Measurements from ENCODE around the gene FSD1. TPM values are rescaled to one million over a fixed set of nuclear protein-coding genes. Genes with fewer than 3 reads are reported as not detected.

The FSD1 gene
- total RNA-seq, 4 donors from 2014 or later: not detected

DNA sequence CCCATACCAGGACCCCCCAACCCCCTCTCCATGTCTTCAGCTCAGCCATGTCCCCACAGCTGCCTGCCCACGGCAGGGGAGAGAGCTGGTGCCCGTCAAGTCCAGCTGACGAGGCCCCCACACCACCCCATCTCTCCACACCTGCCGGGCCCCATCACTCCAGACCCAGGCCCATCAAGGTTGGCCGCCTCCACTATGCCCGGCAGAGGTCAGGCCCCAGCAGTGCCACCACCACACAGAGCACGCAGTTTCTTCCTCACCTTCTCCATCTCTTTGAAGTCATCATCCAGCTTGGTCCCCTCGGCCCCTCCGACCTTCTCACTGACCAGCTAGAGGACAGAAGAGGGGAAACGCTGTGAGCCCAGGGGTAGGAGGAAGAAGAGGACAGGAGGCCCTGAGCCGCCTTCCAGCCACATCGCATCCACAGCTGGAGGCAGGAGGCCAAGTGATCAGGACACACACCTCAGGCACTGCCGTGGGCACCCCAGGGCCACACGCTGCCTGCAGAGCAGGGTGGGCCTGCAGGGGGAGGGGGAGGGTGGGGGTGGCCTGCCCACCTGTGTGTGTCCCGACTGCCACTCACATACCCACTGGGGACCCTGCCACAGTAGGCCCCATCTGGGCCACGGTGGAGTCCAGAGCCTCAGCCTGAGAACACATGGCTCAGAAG is 62.4 kb downstream of the FSD1 start:
- TF ChIP-seq, protein P1, sequence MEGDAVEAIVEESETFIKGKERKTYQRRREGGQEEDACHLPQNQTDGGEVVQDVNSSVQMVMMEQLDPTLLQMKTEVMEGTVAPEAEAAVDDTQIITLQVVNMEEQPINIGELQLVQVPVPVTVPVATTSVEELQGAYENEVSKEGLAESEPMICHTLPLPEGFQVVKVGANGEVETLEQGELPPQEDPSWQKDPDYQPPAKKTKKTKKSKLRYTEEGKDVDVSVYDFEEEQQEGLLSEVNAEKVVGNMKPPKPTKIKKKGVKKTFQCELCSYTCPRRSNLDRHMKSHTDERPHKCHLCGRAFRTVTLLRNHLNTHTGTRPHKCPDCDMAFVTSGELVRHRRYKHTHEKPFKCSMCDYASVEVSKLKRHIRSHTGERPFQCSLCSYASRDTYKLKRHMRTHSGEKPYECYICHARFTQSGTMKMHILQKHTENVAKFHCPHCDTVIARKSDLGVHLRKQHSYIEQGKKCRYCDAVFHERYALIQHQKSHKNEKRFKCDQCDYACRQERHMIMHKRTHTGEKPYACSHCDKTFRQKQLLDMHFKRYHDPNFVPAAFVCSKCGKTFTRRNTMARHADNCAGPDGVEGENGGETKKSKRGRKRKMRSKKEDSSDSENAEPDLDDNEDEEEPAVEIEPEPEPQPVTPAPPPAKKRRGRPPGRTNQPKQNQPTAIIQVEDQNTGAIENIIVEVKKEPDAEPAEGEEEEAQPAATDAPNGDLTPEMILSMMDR (IDR thresholded peaks at IDR 0.05; ENCODE audit: low read depth): no peak

GRCh38 chr19:4367336-4367723 is 62.9 kb downstream of the FSD1 start:
- TF ChIP-seq, protein P1 (IDR thresholded peaks at IDR 0.05; ENCODE audit: low read depth): no peak

GRCh38 chr19:4367781-4368127 is 63.4 kb downstream of the FSD1 start:
- TF ChIP-seq, protein P1 (IDR thresholded peaks at IDR 0.05; ENCODE audit: low read depth): no peak

- TF ChIP-seq, protein P1 (IDR thresholded peaks at IDR 0.05; ENCODE audit: low read depth): no peak
These were observed 63.9 kb downstream of the FSD1 start for GRCh38 chr19:4368128-4368820.

DNA sequence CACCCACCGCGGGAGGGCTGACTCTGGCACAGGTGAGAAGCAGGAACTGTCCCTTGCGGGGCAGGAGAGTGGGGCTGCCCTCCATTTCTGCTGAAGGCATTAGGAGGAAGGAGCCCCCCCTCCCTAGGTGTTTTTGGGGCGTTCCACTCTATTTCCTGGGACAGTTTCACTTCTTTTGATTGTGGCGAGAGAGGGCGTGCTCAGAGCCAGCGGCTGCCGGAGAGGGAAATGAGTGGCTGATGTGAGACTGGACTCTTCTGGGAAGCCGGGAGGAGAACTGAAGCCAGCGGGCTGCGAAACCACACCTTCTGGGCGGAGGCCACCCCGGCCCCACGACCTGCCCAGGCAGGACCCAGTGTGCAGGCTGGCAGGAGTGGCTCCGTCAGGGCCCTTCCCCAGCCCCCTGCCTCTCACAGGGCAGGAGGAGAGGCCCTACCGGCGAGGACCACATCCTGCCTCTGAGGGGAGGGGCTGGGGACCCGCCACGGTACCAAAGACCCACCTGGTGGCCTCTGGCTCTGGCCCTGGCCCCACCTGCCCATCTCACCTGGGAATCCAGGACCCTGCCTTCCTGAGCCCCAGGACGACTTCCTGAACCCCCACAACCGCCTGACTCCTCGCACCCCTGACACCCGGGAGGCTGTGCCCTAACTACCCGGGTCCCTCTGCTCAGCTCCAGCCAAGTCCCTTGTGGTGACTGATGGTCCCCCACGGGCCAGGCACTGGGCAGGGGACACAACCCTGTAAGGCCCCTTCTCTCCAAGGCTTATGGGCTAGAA is 64.9 kb downstream of the FSD1 start:
- TF ChIP-seq, protein P1 (IDR thresholded peaks at IDR 0.05; ENCODE audit: low read depth): no peak

- TF ChIP-seq, protein P1 (IDR thresholded peaks at IDR 0.05; ENCODE audit: low read depth): no peak
These were observed 65.5 kb downstream of the FSD1 start for GRCh38 chr19:4369888-4370260.

DNA sequence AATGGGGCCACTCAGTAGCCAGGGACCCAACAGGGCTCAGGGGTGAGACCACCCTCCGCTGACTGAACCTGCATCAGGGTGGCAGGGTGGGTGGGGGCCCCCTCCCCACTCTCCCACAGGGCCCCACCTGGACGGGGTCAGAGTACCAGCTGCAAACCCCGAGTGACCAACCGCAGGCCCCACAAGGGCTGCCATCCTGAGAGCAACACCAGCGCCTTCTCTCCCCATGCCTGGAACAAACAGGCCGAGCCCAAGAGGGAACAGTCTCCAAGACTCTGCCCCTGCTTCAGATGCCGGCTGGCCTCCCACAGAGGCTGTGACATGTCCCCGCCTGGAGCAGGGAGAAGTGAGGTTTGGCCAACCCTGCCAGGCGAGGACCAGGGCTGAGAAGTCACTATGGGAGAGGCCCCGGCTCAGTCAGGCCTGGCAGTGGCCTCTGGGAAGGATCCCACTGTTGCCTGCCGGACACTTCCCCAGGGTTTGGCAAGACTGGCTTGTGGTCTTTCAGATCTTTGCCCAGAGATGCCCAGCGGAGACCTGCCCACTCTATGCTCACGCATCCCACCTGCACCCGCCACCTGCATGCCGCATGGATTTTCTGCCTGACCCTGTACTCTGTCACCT is 66.1 kb downstream of the FSD1 start:
- TF ChIP-seq, protein P1 (IDR thresholded peaks at IDR 0.05; ENCODE audit: low read depth): no peak
